ENCODE measurements around the gene KRTDAP.
"Not testable (repeated sequence)": the region's sequence is repeated elsewhere in the genome, so short reads cannot be mapped to it uniquely, and the experiment has no call there.

The KRTDAP gene

GRCh38 chr19:35478794-35479677 is 11.2 kb downstream of the KRTDAP start:
- Mint-ChIP-seq H3K36me3 (no peaks in the 10 kb centered on the region), H3K27me3 (no peaks in the 10 kb centered on the region), H3K4me1 (ENCODE audit: low read depth) (no peaks in the 10 kb centered on the region), H3K27ac (no peak overlapping the region), H3K4me3 (no peak overlapping the region), H3K9me3 (ENCODE audit: low read depth) (no peaks in the 10 kb centered on the region)

DNA sequence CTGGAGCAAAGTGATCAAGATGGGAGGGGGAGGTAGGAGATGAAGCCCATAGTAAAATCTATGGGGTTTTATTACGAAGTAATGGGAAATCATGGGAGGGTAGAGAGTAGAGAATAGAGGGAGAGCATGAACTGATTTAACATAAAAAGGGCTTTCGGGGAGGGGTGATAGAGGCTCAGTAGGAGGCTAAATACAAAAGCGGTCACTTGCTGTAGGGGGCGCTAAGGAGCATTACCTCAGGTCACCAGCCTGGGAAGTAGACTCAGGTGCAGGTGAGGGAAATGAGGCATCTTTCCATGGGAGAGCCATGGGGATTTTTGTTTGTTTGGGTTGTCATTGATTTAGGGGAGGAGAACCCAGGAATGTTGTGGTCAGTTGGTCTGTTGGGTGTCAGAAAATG is 14.1 kb downstream of the KRTDAP start:
- Mint-ChIP-seq H3K4me3 (no peak overlapping the region), H3K27me3 (no peaks in the 10 kb centered on the region), H3K9me3 (ENCODE audit: low read depth) (no peaks in the 10 kb centered on the region), H3K36me3 (no peaks in the 10 kb centered on the region), H3K4me1 (ENCODE audit: low read depth) (no peaks in the 10 kb centered on the region), H3K27ac (no peak overlapping the region)

DNA sequence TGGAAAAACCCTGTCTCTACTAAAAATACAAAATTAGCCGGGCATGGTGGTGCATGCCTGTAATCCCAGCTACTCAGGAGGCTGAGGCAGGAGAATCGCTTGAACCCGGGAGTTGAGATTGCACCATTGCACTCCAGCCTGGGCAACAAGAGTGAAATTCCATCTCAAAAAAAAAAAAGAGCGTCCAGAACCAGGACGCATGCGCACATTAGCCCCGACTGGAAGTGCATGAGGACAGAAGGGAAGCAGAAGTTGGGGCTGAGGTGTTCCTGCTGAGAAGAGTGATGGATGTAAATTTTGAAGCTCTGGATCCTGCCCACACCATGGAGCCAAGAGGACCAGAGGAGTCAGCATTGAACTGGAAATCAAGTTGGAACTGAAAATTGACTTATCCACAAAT is 15.7 kb downstream of the KRTDAP start:
- not testable (repeated sequence) for H3K27ac Mint-ChIP-seq; H3K4me1 Mint-ChIP-seq (ENCODE audit: low read depth); H3K9me3 Mint-ChIP-seq (ENCODE audit: low read depth); H3K27me3 Mint-ChIP-seq; H3K4me3 Mint-ChIP-seq; H3K36me3 Mint-ChIP-seq

GRCh38 chr19:35474104-35474503 is 16.2 kb downstream of the KRTDAP start:
- H3K27me3 Mint-ChIP-seq, result no peaks in the 10 kb centered on the region
- H3K36me3 Mint-ChIP-seq, result no peaks in the 10 kb centered on the region
- H3K9me3 Mint-ChIP-seq (ENCODE audit: low read depth), result no peaks in the 10 kb centered on the region
- no peaks in the 10 kb centered on the region for H3K4me1 Mint-ChIP-seq (ENCODE audit: low read depth)
- H3K4me3 Mint-ChIP-seq, result no peak overlapping the region
- no peak overlapping the region for H3K27ac Mint-ChIP-seq

DNA sequence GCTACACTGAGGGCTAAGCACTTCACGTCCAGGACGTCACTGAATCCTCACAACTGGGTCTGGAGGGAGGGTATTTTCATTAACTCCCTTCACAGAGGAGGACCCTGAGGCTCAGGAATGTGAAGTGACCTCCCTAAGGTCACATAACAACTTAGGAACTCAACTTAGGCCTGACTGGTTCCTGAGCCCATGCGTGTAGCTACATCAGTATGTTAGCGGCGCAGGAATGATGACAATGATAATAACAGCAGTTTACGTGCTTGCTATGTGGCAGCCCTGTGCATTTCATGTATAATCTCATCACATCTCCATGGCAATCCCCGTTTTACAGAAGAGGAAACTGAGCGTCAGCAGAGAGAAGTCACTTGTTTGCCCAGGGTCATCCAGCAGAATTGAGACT is 18.3 kb downstream of the KRTDAP start:
- Mint-ChIP-seq H3K4me1 (ENCODE audit: low read depth) (peaks cover 2% of the 10 kb centered on the region), H3K4me3 (no peak overlapping the region), H3K27me3 (no peaks in the 10 kb centered on the region), H3K36me3 (no peaks in the 10 kb centered on the region), H3K9me3 (ENCODE audit: low read depth) (no peaks in the 10 kb centered on the region), H3K27ac (no peak overlapping the region)

GRCh38 chr19:35471075-35471474 is 19.2 kb downstream of the KRTDAP start:
- not testable (repeated sequence) for H3K9me3 Mint-ChIP-seq (ENCODE audit: low read depth); H3K27me3 Mint-ChIP-seq; H3K4me3 Mint-ChIP-seq; H3K36me3 Mint-ChIP-seq; H3K27ac Mint-ChIP-seq; H3K4me1 Mint-ChIP-seq (ENCODE audit: low read depth)

GRCh38 chr19:35470128-35470527 is 20.1 kb downstream of the KRTDAP start:
- Mint-ChIP-seq H3K36me3 (no peaks in the 10 kb centered on the region), H3K27ac (no peak overlapping the region), H3K4me1 (ENCODE audit: low read depth) (peaks cover 2% of the 10 kb centered on the region), H3K4me3 (no peak overlapping the region), H3K9me3 (ENCODE audit: low read depth) (no peaks in the 10 kb centered on the region), H3K27me3 (no peaks in the 10 kb centered on the region)

GRCh38 chr19:35468637-35469036 is 21.6 kb downstream of the KRTDAP start:
- H3K4me3 Mint-ChIP-seq, result no peak overlapping the region
- no peaks in the 10 kb centered on the region for H3K36me3 Mint-ChIP-seq
- H3K9me3 Mint-ChIP-seq (ENCODE audit: low read depth), result no peaks in the 10 kb centered on the region
- no peak overlapping the region for H3K27ac Mint-ChIP-seq
- H3K4me1 Mint-ChIP-seq (ENCODE audit: low read depth), result peaks cover 9% of the 10 kb centered on the region
- H3K27me3 Mint-ChIP-seq, result no peaks in the 10 kb centered on the region

- Mint-ChIP-seq H3K27me3 (no peaks in the 10 kb centered on the region), H3K4me1 (ENCODE audit: low read depth) (peaks cover 25% of the 10 kb centered on the region), H3K27ac (no peak overlapping the region), H3K36me3 (no peaks in the 10 kb centered on the region), H3K9me3 (ENCODE audit: low read depth) (no peaks in the 10 kb centered on the region), H3K4me3 (no peak overlapping the region)
Observed at GRCh38 chr19:35466259-35466658, 24.0 kb downstream of the KRTDAP start.

DNA sequence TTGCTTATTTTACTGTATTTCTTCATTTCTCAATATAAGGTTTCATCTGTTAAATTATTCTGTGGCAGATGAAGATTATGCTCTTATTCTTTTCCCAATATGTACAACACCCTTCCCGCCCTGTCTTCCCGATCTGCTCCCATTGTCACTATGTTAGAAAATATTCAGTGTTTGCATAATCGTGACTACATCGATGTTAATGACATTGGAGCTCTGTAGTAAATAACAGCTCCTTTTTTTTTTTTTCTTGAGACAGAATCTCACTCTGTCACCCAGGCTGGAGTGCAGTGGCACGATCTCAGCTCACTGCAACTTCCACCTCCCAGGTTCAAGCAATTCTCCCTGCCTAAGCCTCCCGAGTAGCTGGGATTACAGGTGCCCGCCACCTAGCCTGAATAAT is 27.3 kb downstream of the KRTDAP start:
- H3K9me3 Mint-ChIP-seq (ENCODE audit: low read depth); H3K27me3 Mint-ChIP-seq; H3K36me3 Mint-ChIP-seq: not testable (repeated sequence)
- Mint-ChIP-seq H3K4me1 (ENCODE audit: low read depth) (peaks cover 31% of the 10 kb centered on the region), H3K27ac (peak overlapping the region; percentile 62), H3K4me3 (peak overlapping the region; percentile 71)

- Mint-ChIP-seq H3K27ac (peak overlapping the region; percentile 62), H3K9me3 (ENCODE audit: low read depth) (no peaks in the 10 kb centered on the region), H3K4me1 (ENCODE audit: low read depth) (peaks cover 31% of the 10 kb centered on the region), H3K36me3 (no peaks in the 10 kb centered on the region), H3K27me3 (no peaks in the 10 kb centered on the region), H3K4me3 (peak overlapping the region; percentile 71)
Observed at GRCh38 chr19:35462476-35462953, 27.7 kb downstream of the KRTDAP start.

- H3K27ac Mint-ChIP-seq; H3K27me3 Mint-ChIP-seq; H3K9me3 Mint-ChIP-seq (ENCODE audit: low read depth); H3K4me3 Mint-ChIP-seq; H3K36me3 Mint-ChIP-seq: not testable (repeated sequence)
- peaks cover 31% of the 10 kb centered on the region for H3K4me1 Mint-ChIP-seq (ENCODE audit: low read depth)
Observed at GRCh38 chr19:35461788-35462187, 28.5 kb downstream of the KRTDAP start.

DNA sequence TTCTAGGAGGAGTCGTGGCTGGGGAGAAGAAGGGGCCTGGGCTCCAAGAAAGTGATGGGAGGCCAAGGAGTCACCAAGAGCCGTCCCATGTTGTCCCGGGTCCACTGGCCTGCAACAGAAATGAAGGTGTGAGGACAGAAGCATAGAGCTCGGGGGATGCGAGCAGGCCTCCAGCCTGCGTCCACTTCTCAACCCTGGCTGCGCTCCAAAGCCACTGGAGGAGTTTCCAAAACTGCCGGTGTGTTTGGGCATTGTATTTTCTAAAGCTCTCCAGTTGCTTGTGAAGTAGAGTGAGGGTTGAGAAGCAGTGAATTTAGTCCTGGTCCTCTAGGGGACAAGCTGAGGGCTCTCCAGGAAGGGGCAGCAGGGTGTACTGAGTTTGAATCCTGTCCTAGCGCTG is 29.2 kb downstream of the KRTDAP start:
- peaks cover 31% of the 10 kb centered on the region for H3K4me1 Mint-ChIP-seq (ENCODE audit: low read depth)
- no peaks in the 10 kb centered on the region for H3K27me3 Mint-ChIP-seq
- no peak overlapping the region for H3K4me3 Mint-ChIP-seq
- no peak overlapping the region for H3K27ac Mint-ChIP-seq
- H3K9me3 Mint-ChIP-seq (ENCODE audit: low read depth), result no peaks in the 10 kb centered on the region
- no peaks in the 10 kb centered on the region for H3K36me3 Mint-ChIP-seq

GRCh38 chr19:35460608-35461007 is 29.7 kb downstream of the KRTDAP start:
- no peaks in the 10 kb centered on the region for H3K9me3 Mint-ChIP-seq (ENCODE audit: low read depth)
- H3K4me3 Mint-ChIP-seq, result no peak overlapping the region
- H3K27ac Mint-ChIP-seq, result no peak overlapping the region
- peaks cover 35% of the 10 kb centered on the region for H3K4me1 Mint-ChIP-seq (ENCODE audit: low read depth)
- H3K27me3 Mint-ChIP-seq, result no peaks in the 10 kb centered on the region
- H3K36me3 Mint-ChIP-seq, result no peaks in the 10 kb centered on the region

GRCh38 chr19:35459414-35460082 is 30.7 kb downstream of the KRTDAP start:
- Mint-ChIP-seq H3K27me3 (no peaks in the 10 kb centered on the region), H3K9me3 (ENCODE audit: low read depth) (no peaks in the 10 kb centered on the region), H3K4me1 (ENCODE audit: low read depth) (peaks cover 39% of the 10 kb centered on the region), H3K27ac (no peak overlapping the region), H3K4me3 (no peak overlapping the region), H3K36me3 (no peaks in the 10 kb centered on the region)
